Mesenchymal stem cell (in vitro differentiated cells and primary cell): ENCODE data around the gene SLC25A18.

Source experiments
- DNase-seq: peaks from one replicate; pipeline ENCODE4 v3.0.0-alpha.2; 2013
- H2AFZ ChIP-seq: one replicate; pipeline ENCODE4 v1.6.1; 2013; ENCODE audit warnings: low read depth, mild to moderate bottlenecking, control low read depth, inconsistent platforms, low read length, moderate library complexity
- H2AK5ac ChIP-seq: 2 replicates; pipeline ENCODE4 v1.6.1; 2013; ENCODE audit warnings: low read length, moderate library complexity, mild to moderate bottlenecking, inconsistent platforms; ENCODE audit not compliant: severe bottlenecking
- H2BK120ac ChIP-seq: one replicate; pipeline ENCODE4 v1.6.1; 2013; ENCODE audit warnings: low read depth, mild to moderate bottlenecking, inconsistent platforms, low read length, moderate library complexity
- H2BK12ac ChIP-seq, 2 experiments: one replicate each; pipeline ENCODE4 v1.6.1; 2013; ENCODE audit warnings: inconsistent platforms in 2 of 2, low read length in 2 of 2, mild to moderate bottlenecking in 2 of 2, moderate library complexity in 2 of 2, control low read depth in 1 of 2
- H2BK15ac ChIP-seq: one replicate; pipeline ENCODE4 v1.6.1; 2013; ENCODE audit warnings: mild to moderate bottlenecking, low read depth, inconsistent platforms; ENCODE audit not compliant: poor library complexity, severe bottlenecking
- H2BK5ac ChIP-seq: 2 replicates; pipeline ENCODE4 v1.6.1; 2013; ENCODE audit warnings: low read depth, mild to moderate bottlenecking, low read length, control low read depth, inconsistent platforms; ENCODE audit not compliant: poor library complexity, severe bottlenecking
- H3K14ac ChIP-seq, 2 experiments: one replicate each; pipeline ENCODE4 v1.6.1; 2013; ENCODE audit warnings: inconsistent platforms in 2 of 2, low read length in 2 of 2, control low read depth in 1 of 2, mild to moderate bottlenecking in 1 of 2, moderate library complexity in 1 of 2
- H3K18ac ChIP-seq, 2 experiments: one replicate each; pipeline ENCODE4 v1.6.1; 2013; ENCODE audit warnings: inconsistent platforms in 2 of 2, low read length in 2 of 2, control low read depth in 1 of 2, low read depth in 1 of 2, mild to moderate bottlenecking in 1 of 2
- H3K23ac ChIP-seq, 2 experiments: one replicate each; pipeline ENCODE4 v1.6.1; 2013; ENCODE audit warnings: inconsistent platforms in 2 of 2, low read length in 2 of 2, mild to moderate bottlenecking in 2 of 2, moderate library complexity in 2 of 2, control low read depth in 1 of 2
- H3K27ac ChIP-seq: 2 replicates; pipeline ENCODE4 v1.5.1; 2013; ENCODE audit warnings: mild to moderate bottlenecking, moderate library complexity, low read length, control low read depth, inconsistent platforms; ENCODE audit not compliant: poor library complexity, severe bottlenecking
- H3K27me3 ChIP-seq, 2 experiments: 2 replicates each; pipeline versions ENCODE4 v1.6.1 to v1.7.0; 2013; ENCODE audit warnings: low read length in 2 of 2, mild to moderate bottlenecking in 2 of 2, moderate library complexity in 2 of 2, control low read depth in 1 of 2, inconsistent platforms in 1 of 2; ENCODE audit not compliant: control insufficient read depth in 1 of 2, insufficient read depth in 1 of 2
- H3K36me3 ChIP-seq, 2 experiments: 2 replicates each; pipeline versions ENCODE4 v1.6.1 to v1.7.0; 2013; ENCODE audit warnings: low read length in 2 of 2, control low read depth in 1 of 2, inconsistent platforms in 1 of 2, low read depth in 1 of 2, mild to moderate bottlenecking in 1 of 2; ENCODE audit not compliant: insufficient read depth in 2 of 2, control insufficient read depth in 1 of 2
- H3K4ac ChIP-seq, 2 experiments: one replicate each; pipeline ENCODE4 v1.6.1; 2013; ENCODE audit warnings: inconsistent platforms in 2 of 2, low read length in 2 of 2, mild to moderate bottlenecking in 2 of 2, moderate library complexity in 2 of 2, control low read depth in 1 of 2, low read depth in 1 of 2
- H3K4me1 ChIP-seq: 2 replicates; pipeline ENCODE4 v1.6.1; 2013; ENCODE audit warnings: low read depth, low read length, control low read depth; ENCODE audit not compliant: control insufficient read depth, insufficient read depth
- H3K4me2 ChIP-seq: 2 replicates; pipeline ENCODE4 v1.6.1; 2013; ENCODE audit warnings: low read length, mild to moderate bottlenecking, inconsistent platforms; ENCODE audit not compliant: poor library complexity, severe bottlenecking
- H3K4me3 ChIP-seq, 2 experiments: 2 replicates each; pipeline versions ENCODE4 v1.5.1 to v1.7.0; 2013; ENCODE audit warnings: low read length in 2 of 2, mild to moderate bottlenecking in 2 of 2, control low read depth in 1 of 2, low read depth in 1 of 2; ENCODE audit not compliant: insufficient read depth in 1 of 2
- H3K79me1 ChIP-seq: replicated peaks from 2 replicates; pipeline ENCODE4 v1.6.1; 2013; ENCODE audit warnings: mild to moderate bottlenecking, control low read depth, low read length, inconsistent platforms; ENCODE audit not compliant: poor library complexity, severe bottlenecking
- H3K9ac ChIP-seq: 2 replicates; pipeline ENCODE4 v1.7.0; 2013; ENCODE audit warnings: mild to moderate bottlenecking, low read length, moderate library complexity
- H3K9me3 ChIP-seq: 2 replicates; pipeline ENCODE4 v1.7.0; 2013; ENCODE audit warnings: mild to moderate bottlenecking, low read length; ENCODE audit not compliant: control insufficient read depth
- H4K8ac ChIP-seq: one replicate; pipeline ENCODE4 v1.6.1; 2013; ENCODE audit warnings: inconsistent platforms, mild to moderate bottlenecking, low read length, moderate library complexity
- H4K91ac ChIP-seq: one replicate; pipeline ENCODE4 v1.6.1; 2013; ENCODE audit warnings: mild to moderate bottlenecking, low read length, inconsistent platforms
- WGBS: methylation state at CpG from one replicate; pipeline ENCODE4 v1.1.7; 2013; ENCODE audit warnings: mixed read lengths; 5-methylcytosine and 5-hydroxymethylcytosine counted together

SLC25A18 gene

GRCh38 chr22:17590586-17590985 is 27.3 kb downstream of the SLC25A18 start:
- Histone ChIP-seq H3K9ac (no peak overlapping the region), H2BK120ac (no peak overlapping the region), H2BK12ac (no peak overlapping the region), H3K4me3 (no peak overlapping the region), H4K91ac (no peak overlapping the region), H3K4ac (no peak overlapping the region), H2BK15ac (no peak overlapping the region), H3K27ac (no peak overlapping the region), H3K14ac (no peak overlapping the region), H3K4me1 (no peaks in the 10 kb centered on the region), H3K9me3 (no peaks in the 10 kb centered on the region), H3K36me3 (peaks cover 55 to 68% of the 10 kb centered on the region in 2 experiments), H4K8ac (no peak overlapping the region), H2AFZ (no peak overlapping the region), H2AK5ac (no peak overlapping the region), H3K4me2 (no peak overlapping the region), H3K23ac (no peak overlapping the region), H2BK5ac (no peak overlapping the region), H3K79me1 (peaks cover 5% of the 10 kb centered on the region), H3K18ac (no peak overlapping the region), H3K27me3 (no peaks in the 10 kb centered on the region)
- no peak for DNase-seq
- WGBS, result 98% methylated on average over 5 of the region's 5 CpGs

GRCh38 chr22:17592201-17592600 is 28.9 kb downstream of the SLC25A18 start:
- Histone ChIP-seq H3K4me1 (no peaks in the 10 kb centered on the region), H3K9me3 (no peaks in the 10 kb centered on the region), H2AFZ (no peak overlapping the region), H3K9ac (no peak overlapping the region), H2BK15ac (no peak overlapping the region), H3K18ac (no peak overlapping the region), H2AK5ac (no peak overlapping the region), H4K91ac (no peak overlapping the region), H2BK5ac (no peak overlapping the region), H2BK120ac (no peak overlapping the region), H3K4ac (no peak overlapping the region), H3K4me3 (no peak overlapping the region), H3K27ac (no peak overlapping the region), H3K27me3 (no peaks in the 10 kb centered on the region), H3K79me1 (peaks cover 9% of the 10 kb centered on the region), H3K23ac (no peak overlapping the region), H3K4me2 (no peak overlapping the region), H4K8ac (no peak overlapping the region), H3K36me3 (peaks cover 62 to 79% of the 10 kb centered on the region in 2 experiments), H2BK12ac (no peak overlapping the region), H3K14ac (no peak overlapping the region)
- no peak for DNase-seq
- 89% methylated on average over 5 of the region's 5 CpGs for whole genome bisulfite sequencing

- 96% methylated on average over 6 of the region's 6 CpGs for WGBS
- Histone ChIP-seq H2BK12ac (no peak overlapping the region), H2AK5ac (no peak overlapping the region), H3K27me3 (no peaks in the 10 kb centered on the region), H3K9me3 (no peaks in the 10 kb centered on the region), H3K14ac (no peak overlapping the region), H3K18ac (no peak overlapping the region), H4K8ac (no peak overlapping the region), H3K9ac (no peak overlapping the region), H3K23ac (no peak overlapping the region), H3K27ac (no peak overlapping the region), H3K4me2 (no peak overlapping the region), H3K4ac (no peak overlapping the region), H3K4me3 (no peak overlapping the region), H3K4me1 (no peaks in the 10 kb centered on the region), H2BK5ac (no peak overlapping the region), H3K36me3 (peaks cover 59 to 89% of the 10 kb centered on the region in 2 experiments), H2BK120ac (no peak overlapping the region), H2BK15ac (no peak overlapping the region), H3K79me1 (peaks cover 19% of the 10 kb centered on the region), H2AFZ (no peak overlapping the region), H4K91ac (no peak overlapping the region)
- no peak for DNase-seq
Observed at GRCh38 chr22:17596226-17596625, 32.9 kb downstream of the SLC25A18 start.

DNA sequence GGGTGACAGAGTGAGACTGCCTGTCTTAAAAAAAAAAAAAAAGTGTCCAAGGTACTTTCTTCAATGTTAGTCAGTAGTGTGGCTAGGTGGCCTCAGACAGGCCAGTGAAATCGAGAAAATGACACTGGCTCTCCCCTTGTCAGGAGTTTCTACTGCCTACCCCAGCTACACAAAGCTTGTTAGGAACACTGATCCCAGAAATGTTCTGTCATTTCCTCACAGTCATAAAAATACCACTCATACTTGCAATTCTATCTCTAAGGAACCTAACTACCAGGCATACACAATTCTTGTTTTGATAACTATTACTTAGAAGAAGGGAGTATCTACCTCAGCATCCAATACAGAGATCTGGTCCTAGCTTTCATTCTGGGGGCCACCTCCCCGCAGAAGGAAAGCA is 33.9 kb downstream of the SLC25A18 start:
- H2BK5ac ChIP-seq, result no peak overlapping the region
- no peak overlapping the region for H2AFZ ChIP-seq
- no peak overlapping the region for H2BK12ac ChIP-seq
- DNase-seq, result peak; percentile 9
- no peak overlapping the region for H3K4me2 ChIP-seq
- H3K27me3 ChIP-seq, result no peaks in the 10 kb centered on the region
- H4K8ac ChIP-seq, result no peak overlapping the region
- peaks cover 51 to 84% of the 10 kb centered on the region in 2 experiments for H3K36me3 ChIP-seq
- peaks cover 26% of the 10 kb centered on the region for H3K79me1 ChIP-seq
- no peak overlapping the region for H3K14ac ChIP-seq
- no peak overlapping the region for H4K91ac ChIP-seq
- no peaks in the 10 kb centered on the region for H3K4me1 ChIP-seq
- no peak overlapping the region for H3K23ac ChIP-seq
- no peak overlapping the region for H3K9ac ChIP-seq
- no peak overlapping the region for H3K27ac ChIP-seq
- 83% methylated on average over 2 of the region's 2 CpGs for WGBS
- no peak overlapping the region for H3K4ac ChIP-seq
- H2AK5ac ChIP-seq, result no peak overlapping the region
- no peak overlapping the region for H2BK120ac ChIP-seq
- no peaks in the 10 kb centered on the region for H3K9me3 ChIP-seq
- no peak overlapping the region for H2BK15ac ChIP-seq
- H3K4me3 ChIP-seq, result no peak overlapping the region
- H3K18ac ChIP-seq, result no peak overlapping the region
